ENCODE results near the gene ZEB2. TPM values are rescaled to one million over a fixed set of nuclear protein-coding genes. Genes with fewer than 3 reads are reported as not detected.
"Not testable (repeated sequence)": the region's sequence is repeated elsewhere in the genome, so short reads cannot be mapped to it uniquely, and the experiment has no call there.

Gene ZEB2
- total RNA-seq, 1 donor from 2014 or later = 0.26 TPM

- no peaks in the 10 kb centered on the region for H3K27me3 ChIP-seq (ENCODE audit: control insufficient read depth, insufficient read depth, low read length)
- no peaks in the 10 kb centered on the region for H3K36me3 ChIP-seq (ENCODE audit: control insufficient read depth, insufficient read depth, low read length)
- TF ChIP-seq CTCF (IDR thresholded peaks at IDR 0.05; ENCODE audit: insufficient read depth, low read length, severe bottlenecking) = no peak
- no peak for DNase-seq (ENCODE audit: low read depth)
- no peak overlapping the region for H3K4me3 ChIP-seq (ENCODE audit: low read depth, low read length)
- FAIRE-seq = peak; percentile 7
Measured at GRCh38 chr2:144372410-144373080, 147.4 kb downstream of the ZEB2 start.

GRCh38 chr2:144370937-144371584, 148.9 kb downstream of the ZEB2 start:
- no peak for DNase-seq (ENCODE audit: low read depth)
- FAIRE-seq = no peak
- no peaks in the 10 kb centered on the region for H3K27me3 ChIP-seq (ENCODE audit: control insufficient read depth, insufficient read depth, low read length)

GRCh38 chr2:144369416-144369815, 150.5 kb downstream of the ZEB2 start:
- DNase-seq (ENCODE audit: low read depth) (no peak), FAIRE-seq (no peak)
- no peaks in the 10 kb centered on the region for H3K36me3 ChIP-seq (ENCODE audit: control insufficient read depth, insufficient read depth, low read length)
- no peak for TF ChIP-seq CTCF (IDR thresholded peaks at IDR 0.05; ENCODE audit: insufficient read depth, low read length, severe bottlenecking)
- H3K27me3 ChIP-seq (ENCODE audit: control insufficient read depth, insufficient read depth, low read length) = no peaks in the 10 kb centered on the region
- H3K4me3 ChIP-seq (ENCODE audit: low read depth, low read length) = no peak overlapping the region

More at GRCh38 chr2:144370937-144371584, 148.9 kb downstream of the ZEB2 start:
- TF ChIP-seq CTCF (IDR thresholded peaks at IDR 0.05; ENCODE audit: insufficient read depth, low read length, severe bottlenecking) = no peak
- Histone ChIP-seq H3K4me3 (ENCODE audit: low read depth, low read length) (no peak overlapping the region), H3K36me3 (ENCODE audit: control insufficient read depth, insufficient read depth, low read length) (no peaks in the 10 kb centered on the region)

GRCh38 chr2:144366825-144367429, 153.0 kb downstream of the ZEB2 start:
- H3K36me3 ChIP-seq (ENCODE audit: control insufficient read depth, insufficient read depth, low read length) = no peaks in the 10 kb centered on the region
- FAIRE-seq (no peak), DNase-seq (ENCODE audit: low read depth) (no peak)
- H3K4me3 ChIP-seq (ENCODE audit: low read depth, low read length) = no peak overlapping the region
- no peaks in the 10 kb centered on the region for H3K27me3 ChIP-seq (ENCODE audit: control insufficient read depth, insufficient read depth, low read length)
- no peak for TF ChIP-seq CTCF (IDR thresholded peaks at IDR 0.05; ENCODE audit: insufficient read depth, low read length, severe bottlenecking)

- FAIRE-seq (no peak), DNase-seq (ENCODE audit: low read depth) (no peak)
- Histone ChIP-seq H3K4me3 (ENCODE audit: low read depth, low read length) (no peak overlapping the region), H3K27me3 (ENCODE audit: control insufficient read depth, insufficient read depth, low read length) (no peaks in the 10 kb centered on the region), H3K36me3 (ENCODE audit: control insufficient read depth, insufficient read depth, low read length) (no peaks in the 10 kb centered on the region)
- TF ChIP-seq CTCF (IDR thresholded peaks at IDR 0.05; ENCODE audit: insufficient read depth, low read length, severe bottlenecking) = no peak
Measured at GRCh38 chr2:144364944-144365738, 154.8 kb downstream of the ZEB2 start.

GRCh38 chr2:144364247-144364646, 155.7 kb downstream of the ZEB2 start:
- FAIRE-seq; DNase-seq (ENCODE audit: low read depth); H3K36me3 ChIP-seq (ENCODE audit: control insufficient read depth, insufficient read depth, low read length); H3K27me3 ChIP-seq (ENCODE audit: control insufficient read depth, insufficient read depth, low read length); H3K4me3 ChIP-seq (ENCODE audit: low read depth, low read length): not testable (repeated sequence)

Measured in bronchial epithelial cell (primary cell).